OCI-LY1 (cell line): ENCODE measurements around the gene OSTF1.

Source experiments
- H2AFZ ChIP-seq: fragments of 200-600 bp; sonication (generic), shearing (Covaris generic); 2 replicates; pipeline ENCODE4 v1.6.0; 2014; ENCODE audit warnings: antibody characterized with exemption, mild to moderate bottlenecking, low read length
- H3F3A ChIP-seq: fragments of 200-600 bp; sonication (generic), shearing (Covaris generic); 2 replicates; pipeline ENCODE4 v1.6.0; 2014; ENCODE audit warnings: mild to moderate bottlenecking, antibody characterized with exemption, low read length, moderate library complexity; ENCODE audit not compliant: insufficient read depth
- H3K27ac ChIP-seq: fragments of 200-600 bp; sonication (generic); 2 replicates; pipeline ENCODE4 v1.5.1; 2014; ENCODE audit warnings: low read length, mixed run types, mild to moderate bottlenecking, low read depth; ENCODE audit not compliant: poor library complexity, severe bottlenecking
- H3K27me3 ChIP-seq: fragments of 200-600 bp; sonication (generic); 2 replicates; pipeline ENCODE4 v1.6.0; 2014; ENCODE audit warnings: antibody characterized with exemption, mild to moderate bottlenecking, low read length, moderate library complexity; ENCODE audit not compliant: insufficient read depth
- H3K36me3 ChIP-seq: fragments of 200-600 bp; sonication (generic); 2 replicates; pipeline ENCODE4 v1.6.1; 2014; ENCODE audit warnings: mild to moderate bottlenecking, antibody characterized with exemption, low read length, moderate library complexity, mixed read lengths; ENCODE audit not compliant: insufficient read depth
- H3K4me1 ChIP-seq: fragments of 200-600 bp; sonication (generic); 2 replicates; pipeline ENCODE4 v1.5.1; 2014; ENCODE audit warnings: mild to moderate bottlenecking, low read length, moderate library complexity; ENCODE audit not compliant: insufficient read depth, severe bottlenecking
- H3K4me2 ChIP-seq: fragments of 200-600 bp; sonication (generic), shearing (Covaris generic); 2 replicates; pipeline ENCODE4 v1.6.1; 2014; ENCODE audit warnings: low read length
- H3K4me3 ChIP-seq: fragments of 200-600 bp; sonication (generic); 2 replicates; pipeline ENCODE4 v1.5.1; 2014; ENCODE audit warnings: low read length, low read depth, mild to moderate bottlenecking, mixed read lengths; ENCODE audit not compliant: poor library complexity, severe bottlenecking
- H3K79me2 ChIP-seq: fragments of 200-600 bp; shearing (Covaris generic); 2 replicates; pipeline ENCODE4 v1.6.1; 2016; ENCODE audit warnings: mixed run types, low read length, mixed read lengths; ENCODE audit not compliant: insufficient read depth
- H3K9ac ChIP-seq: fragments of 200-600 bp; sonication (generic), shearing (Covaris generic); 2 replicates; pipeline ENCODE4 v1.6.1; 2014; ENCODE audit warnings: mild to moderate bottlenecking, low read length, mixed read lengths
- H3K9me2 ChIP-seq: fragments of 200-600 bp; sonication (generic), shearing (Covaris generic); 2 replicates; pipeline ENCODE4 v1.6.1; 2014; ENCODE audit warnings: low read depth, mild to moderate bottlenecking, low read length, mixed read lengths
- H3K9me3 ChIP-seq: fragments of 200-600 bp; shearing (Covaris generic); 2 replicates; pipeline ENCODE4 v1.6.1; 2014; ENCODE audit warnings: low read length, mixed read lengths
- H4K20me1 ChIP-seq: fragments of 200-600 bp; sonication (generic), shearing (Covaris generic); 2 replicates; pipeline ENCODE4 v1.6.0; 2016; ENCODE audit warnings: mild to moderate bottlenecking, low read length; ENCODE audit not compliant: insufficient read depth
- CTCF ChIP-seq: fragments of 200-600 bp; sonication (generic), shearing (Covaris generic); IDR thresholded peaks from 2 replicates; pipeline ENCODE4 v1.5.1; 2017; ENCODE audit warnings: mild to moderate bottlenecking, antibody characterized with exemption, low read length, moderate library complexity, mixed read lengths
- EZH2 ChIP-seq: fragments of 200-600 bp; sonication (generic), shearing (Covaris generic); IDR thresholded peaks from 2 replicates; pipeline ENCODE4 v1.8.0; 2017; ENCODE audit warnings: borderline replicate concordance, mixed run types, mild to moderate bottlenecking, antibody characterized with exemption, low read length, moderate library complexity, mixed read lengths

The OSTF1 gene

GRCh38 chr9:75108571-75108970, 20.3 kb downstream of the OSTF1 start:
- H2AFZ ChIP-seq = no peak overlapping the region
- TF ChIP-seq CTCF (no peak), EZH2 (no peak)
- no peaks in the 10 kb centered on the region for H3K9me3 ChIP-seq
- no peak overlapping the region for H3K9ac ChIP-seq
- H3K36me3 ChIP-seq = peaks cover 7% of the 10 kb centered on the region; the same call in 1 of the 2 replicates
- no peak overlapping the region for H3K27ac ChIP-seq
- no peak overlapping the region for H3K4me3 ChIP-seq
- peaks cover 6% of the 10 kb centered on the region for H3K4me1 ChIP-seq
- H3K79me2 ChIP-seq = peaks cover 66% of the 10 kb centered on the region
- H3K9me2 ChIP-seq = no peaks in the 10 kb centered on the region
- H3K27me3 ChIP-seq = no peaks in the 10 kb centered on the region
- no peaks in the 10 kb centered on the region for H3F3A ChIP-seq
- no peaks in the 10 kb centered on the region for H4K20me1 ChIP-seq
- H3K4me2 ChIP-seq = no peak overlapping the region

- Histone ChIP-seq H3K27ac (no peak overlapping the region), H3K4me3 (no peak overlapping the region), H3K9ac (no peak overlapping the region), H3F3A (no peaks in the 10 kb centered on the region), H3K36me3 (peaks cover 7% of the 10 kb centered on the region; the same call in 1 of the 2 replicates), H4K20me1 (no peaks in the 10 kb centered on the region), H3K4me1 (peaks cover 6% of the 10 kb centered on the region), H3K4me2 (no peak overlapping the region), H2AFZ (no peak overlapping the region), H3K9me2 (no peaks in the 10 kb centered on the region), H3K9me3 (no peaks in the 10 kb centered on the region), H3K79me2 (peaks cover 73% of the 10 kb centered on the region), H3K27me3 (no peaks in the 10 kb centered on the region)
- no peak for TF ChIP-seq CTCF
- TF ChIP-seq EZH2 = no peak
Measured at GRCh38 chr9:75109210-75109839, 21.0 kb downstream of the OSTF1 start.

GRCh38 chr9:75111019-75111622, 22.8 kb downstream of the OSTF1 start:
- TF ChIP-seq EZH2 (no peak), CTCF (no peak)
- H2AFZ ChIP-seq = no peak overlapping the region
- H3K27ac ChIP-seq = no peak overlapping the region
- no peaks in the 10 kb centered on the region for H3K36me3 ChIP-seq
- no peaks in the 10 kb centered on the region for H3K27me3 ChIP-seq
- H3F3A ChIP-seq = no peaks in the 10 kb centered on the region
- no peaks in the 10 kb centered on the region for H4K20me1 ChIP-seq
- no peak overlapping the region for H3K4me3 ChIP-seq
- H3K9ac ChIP-seq = no peak overlapping the region
- no peaks in the 10 kb centered on the region for H3K9me2 ChIP-seq
- H3K9me3 ChIP-seq = no peaks in the 10 kb centered on the region
- H3K4me1 ChIP-seq = peaks cover 6% of the 10 kb centered on the region
- no peak overlapping the region for H3K4me2 ChIP-seq
- peaks cover 71% of the 10 kb centered on the region for H3K79me2 ChIP-seq
